Activated T-cell treated with anti-CD3 and anti-CD28 coated beads, Interleukin-2, amount 50 U/mL, for 72 hours (primary cell): ENCODE results near the gene UBXN4. TPM values are rescaled to one million over a fixed set of nuclear protein-coding genes. Genes with fewer than 3 reads are reported as not detected.
"Not testable (repeated sequence)": the region's sequence is repeated elsewhere in the genome, so short reads cannot be mapped to it uniquely, and the experiment has no call there.

ENCODE experiments used
- ATAC-seq, 2 donors: fragments of 150-1000 bp; cut with Tn5 transposase; replicated peaks in 1 of 2; 2 replicates each; pipeline ENCODE4 v1.10.0; 2021; ENCODE audit warnings: moderate library complexity in 2 of 2, mild to moderate bottlenecking in 1 of 2
- DNase-seq, 2 donors: peaks; one replicate each; pipeline ENCODE4 v3.0.0; 2021 to 2022; ENCODE audit warnings: mixed read lengths in 1 of 2
- H3K27ac Mint-ChIP-seq: one replicate; pipeline ENCODE4 v1.8.0; 2022; ENCODE audit warnings: mild to moderate bottlenecking, moderate library complexity, mixed read lengths
- H3K27me3 Mint-ChIP-seq: one replicate; pipeline ENCODE4 v1.8.0; 2022; ENCODE audit warnings: low read depth, mixed read lengths
- H3K36me3 Mint-ChIP-seq, 2 donors: one replicate each; pipeline ENCODE4 v1.8.0; 2022; ENCODE audit warnings: mixed read lengths in 2 of 2, mild to moderate bottlenecking in 1 of 2; ENCODE audit not compliant: insufficient read depth in 2 of 2
- H3K4me1 Mint-ChIP-seq: one replicate; pipeline ENCODE4 v1.8.0; 2022; ENCODE audit warnings: low read depth, mixed read lengths
- H3K4me3 Mint-ChIP-seq, 2 donors: one replicate each; pipeline ENCODE4 v1.8.0; 2022; ENCODE audit warnings: mild to moderate bottlenecking in 2 of 2, mixed read lengths in 2 of 2, moderate library complexity in 2 of 2
- H3K9me3 Mint-ChIP-seq, 2 donors: one replicate each; pipeline ENCODE4 v1.8.0; 2022; ENCODE audit warnings: mixed read lengths in 2 of 2
- total RNA-seq, 2 donors: library from RNA; stranded (reverse); gene quantifications; one replicate each; pipeline ENCODE4 v1.2.3, GENCODE V29; 2022

The UBXN4 gene
- total RNA-seq, 2 donors from 2014 or later = 150 to 173 TPM

DNA sequence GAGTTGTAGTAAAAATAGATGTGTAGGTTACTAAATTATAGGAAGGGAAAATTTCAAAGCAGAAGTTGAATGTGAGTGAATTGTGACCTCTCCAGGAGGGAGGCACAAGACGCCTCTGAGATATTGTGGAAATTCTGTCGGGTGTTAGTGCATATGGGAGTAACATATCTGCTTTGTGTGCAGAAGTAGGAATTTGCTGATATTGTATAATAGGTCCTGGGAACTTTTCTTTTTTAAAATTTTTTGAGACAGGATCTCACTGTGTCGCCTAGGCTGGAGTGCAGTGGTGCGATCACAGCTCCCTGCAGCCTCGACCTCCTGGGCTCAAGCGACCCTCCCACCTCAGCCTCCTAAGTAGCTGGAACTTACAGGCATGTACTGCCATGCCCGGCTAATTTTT is 34.7 kb downstream of the UBXN4 start:
- peaks cover 10% of the 10 kb centered on the region for H3K4me1 Mint-ChIP-seq
- no peaks in the 10 kb centered on the region for H3K27me3 Mint-ChIP-seq
- DNase-seq (no peak), ATAC-seq (no peak)
- H3K27ac Mint-ChIP-seq = no peak overlapping the region
- H3K9me3 Mint-ChIP-seq = no peaks in the 10 kb centered on the region
- no peak overlapping the region for H3K4me3 Mint-ChIP-seq
- peaks cover 9 to 50% of the 10 kb centered on the region in 2 donors for H3K36me3 Mint-ChIP-seq

- Mint-ChIP-seq H3K27me3 (no peaks in the 10 kb centered on the region), H3K27ac (no peak overlapping the region), H3K4me3 (no peak overlapping the region), H3K9me3 (no peaks in the 10 kb centered on the region), H3K36me3 (peaks cover 11 to 41% of the 10 kb centered on the region in 2 donors), H3K4me1 (no peaks in the 10 kb centered on the region)
- DNase-seq = no peak
- no peak for ATAC-seq
Measured at GRCh38 chr2:135782231-135782630, 40.6 kb downstream of the UBXN4 start.

GRCh38 chr2:135783439-135783838 is 41.8 kb downstream of the UBXN4 start:
- Mint-ChIP-seq H3K27ac (no peak overlapping the region), H3K4me3 (no peak overlapping the region), H3K4me1 (no peaks in the 10 kb centered on the region), H3K27me3 (no peaks in the 10 kb centered on the region), H3K36me3 (peaks cover 9 to 35% of the 10 kb centered on the region in 2 donors), H3K9me3 (no peaks in the 10 kb centered on the region)
- DNase-seq (no peak), ATAC-seq (no peak)

DNA sequence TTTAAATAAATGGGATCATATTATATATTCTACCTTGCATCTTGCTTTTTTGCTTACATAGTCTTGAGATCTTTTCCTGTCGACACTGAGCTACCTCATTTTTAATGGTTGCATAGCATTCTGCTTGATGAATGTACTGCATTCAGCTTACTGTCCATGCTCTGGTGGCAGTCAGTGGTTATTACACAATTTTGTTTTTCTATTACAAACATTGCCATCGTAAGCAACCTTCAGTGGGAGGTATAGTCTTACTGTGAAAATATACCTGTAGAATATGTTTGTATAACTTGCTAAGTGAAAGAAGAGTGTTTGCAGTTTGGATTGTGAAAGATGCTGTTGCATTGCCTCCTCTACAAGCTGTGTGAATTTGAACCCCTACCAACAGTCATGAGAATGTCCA is 43.4 kb downstream of the UBXN4 start:
- Mint-ChIP-seq H3K4me3 (no peak overlapping the region), H3K27ac (no peak overlapping the region), H3K27me3 (no peaks in the 10 kb centered on the region), H3K9me3 (no peaks in the 10 kb centered on the region), H3K36me3 (peaks cover 9 to 25% of the 10 kb centered on the region in 2 donors), H3K4me1 (no peaks in the 10 kb centered on the region)
- ATAC-seq = no peak
- no peak for DNase-seq

- Mint-ChIP-seq H3K4me1 (peaks cover 7% of the 10 kb centered on the region), H3K27me3 (no peaks in the 10 kb centered on the region), H3K36me3 (peaks cover 6 to 15% of the 10 kb centered on the region in 2 donors), H3K4me3 (no peak overlapping the region), H3K27ac (no peak overlapping the region), H3K9me3 (no peaks in the 10 kb centered on the region)
- ATAC-seq (no peak), DNase-seq (no peak)
Measured at GRCh38 chr2:135786823-135787222, 45.2 kb downstream of the UBXN4 start.

- no peaks in the 10 kb centered on the region for H3K27me3 Mint-ChIP-seq
- no peak overlapping the region for H3K27ac Mint-ChIP-seq
- H3K4me1 Mint-ChIP-seq = peaks cover 34% of the 10 kb centered on the region
- ATAC-seq = no peak
- H3K36me3 Mint-ChIP-seq = peaks cover 2 to 6% of the 10 kb centered on the region in 2 donors
- H3K4me3 Mint-ChIP-seq = no peak overlapping the region
- DNase-seq = no peak
- H3K9me3 Mint-ChIP-seq = no peaks in the 10 kb centered on the region
Measured at GRCh38 chr2:135790423-135790822, 48.8 kb downstream of the UBXN4 start.

- Mint-ChIP-seq H3K4me1 (peaks cover 44% of the 10 kb centered on the region), H3K9me3 (no peaks in the 10 kb centered on the region), H3K4me3 (peak overlapping the region in 1 of 2 donors; percentile 50), H3K36me3 (no peaks in the 10 kb centered on the region), H3K27me3 (no peaks in the 10 kb centered on the region), H3K27ac (no peak overlapping the region)
- DNase-seq = no peak
- ATAC-seq = no peak
Measured at GRCh38 chr2:135791418-135792190, 49.9 kb downstream of the UBXN4 start.

DNA sequence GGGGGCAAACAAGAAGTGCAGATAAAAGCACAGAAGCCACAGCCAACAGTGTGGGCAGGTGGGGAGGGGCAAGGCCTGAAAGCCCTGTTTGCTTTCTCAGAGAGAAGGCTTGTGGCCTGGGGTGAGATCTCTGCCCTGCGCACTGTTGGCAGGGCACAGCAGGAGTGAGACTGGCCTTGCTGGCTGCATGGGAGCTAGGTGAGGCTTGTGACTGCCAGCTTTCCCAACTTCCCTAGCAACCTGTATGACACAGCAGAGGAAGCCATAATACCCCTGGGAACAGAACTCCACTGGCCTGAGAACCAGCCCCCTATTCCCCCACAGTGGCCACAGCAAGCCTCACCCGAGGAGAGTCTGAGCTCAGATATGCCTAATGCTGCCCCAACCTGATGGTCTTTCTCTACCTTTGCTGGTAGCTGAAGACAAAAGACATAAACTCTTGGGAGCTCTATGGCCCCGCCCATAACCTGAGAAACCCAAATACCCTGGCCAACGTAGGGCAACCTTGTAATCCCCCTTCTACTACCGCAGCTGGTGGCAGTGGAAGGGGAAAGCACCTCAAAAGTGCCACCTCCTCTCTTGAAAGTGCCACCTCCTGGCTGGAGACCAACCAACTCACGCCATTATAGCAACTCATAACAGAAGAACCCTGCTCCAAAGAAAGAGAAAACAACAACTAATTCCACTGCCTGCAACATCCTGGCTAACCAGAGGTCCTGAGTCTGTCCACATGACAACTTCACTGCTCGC is 50.9 kb downstream of the UBXN4 start:
- Mint-ChIP-seq H3K27ac (no peak overlapping the region), H3K4me3 (peak overlapping the region in 1 of 2 donors; percentile 50), H3K9me3 (no peaks in the 10 kb centered on the region), H3K4me1 (peaks cover 48% of the 10 kb centered on the region), H3K27me3 (no peaks in the 10 kb centered on the region), H3K36me3 (no peaks in the 10 kb centered on the region)
- DNase-seq (peak; percentile 30 to 54), ATAC-seq (peak; percentile 68 to 70)

DNA sequence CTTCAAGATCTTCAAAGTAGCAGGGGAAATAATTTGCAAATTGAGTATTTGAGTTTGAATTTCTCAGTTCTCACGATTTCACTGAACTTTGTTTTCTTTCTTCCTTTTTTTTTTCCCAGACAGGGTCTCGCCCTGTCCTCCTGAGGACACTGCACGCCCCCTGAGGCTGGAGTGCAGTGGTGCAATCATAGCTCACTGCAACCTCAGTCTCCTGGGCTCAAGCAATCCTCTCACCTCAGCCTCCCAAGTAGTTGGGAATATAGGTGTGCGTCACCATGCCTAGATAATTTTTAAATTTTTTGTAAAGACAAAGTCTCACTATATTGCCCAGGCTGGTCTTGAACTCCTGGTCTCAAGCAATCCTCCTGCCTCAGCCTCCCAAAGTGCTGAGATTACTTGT is 54.0 kb downstream of the UBXN4 start:
- not testable (repeated sequence) for H3K4me3 Mint-ChIP-seq, H3K27me3 Mint-ChIP-seq, H3K9me3 Mint-ChIP-seq, ATAC-seq, DNase-seq
- Mint-ChIP-seq H3K4me1 (peaks cover 51% of the 10 kb centered on the region), H3K36me3 (peaks cover 2 to 17% of the 10 kb centered on the region in 2 donors), H3K27ac (peak overlapping the region; percentile 52)

DNA sequence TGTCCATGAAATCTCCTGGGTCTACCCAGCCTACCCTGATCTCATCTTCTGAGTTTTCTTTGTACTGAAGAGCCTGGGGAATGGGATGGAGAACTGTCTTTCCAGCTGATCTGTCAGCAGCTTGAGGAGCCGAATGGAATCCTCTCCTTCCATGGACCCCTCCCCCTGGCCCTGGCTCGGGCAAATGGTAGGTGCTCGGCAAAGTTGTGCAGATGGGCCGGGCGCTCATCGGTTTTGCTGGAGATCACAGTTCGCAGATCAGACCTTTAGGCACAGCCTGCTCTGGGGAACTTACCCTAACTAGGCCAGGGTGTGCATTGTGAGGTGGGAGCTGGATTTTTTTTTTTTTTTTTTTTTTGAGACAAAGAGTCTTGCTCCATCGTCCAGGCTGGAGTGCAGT is 55.0 kb downstream of the UBXN4 start:
- no peaks in the 10 kb centered on the region for H3K27me3 Mint-ChIP-seq
- no peak for ATAC-seq

DNA sequence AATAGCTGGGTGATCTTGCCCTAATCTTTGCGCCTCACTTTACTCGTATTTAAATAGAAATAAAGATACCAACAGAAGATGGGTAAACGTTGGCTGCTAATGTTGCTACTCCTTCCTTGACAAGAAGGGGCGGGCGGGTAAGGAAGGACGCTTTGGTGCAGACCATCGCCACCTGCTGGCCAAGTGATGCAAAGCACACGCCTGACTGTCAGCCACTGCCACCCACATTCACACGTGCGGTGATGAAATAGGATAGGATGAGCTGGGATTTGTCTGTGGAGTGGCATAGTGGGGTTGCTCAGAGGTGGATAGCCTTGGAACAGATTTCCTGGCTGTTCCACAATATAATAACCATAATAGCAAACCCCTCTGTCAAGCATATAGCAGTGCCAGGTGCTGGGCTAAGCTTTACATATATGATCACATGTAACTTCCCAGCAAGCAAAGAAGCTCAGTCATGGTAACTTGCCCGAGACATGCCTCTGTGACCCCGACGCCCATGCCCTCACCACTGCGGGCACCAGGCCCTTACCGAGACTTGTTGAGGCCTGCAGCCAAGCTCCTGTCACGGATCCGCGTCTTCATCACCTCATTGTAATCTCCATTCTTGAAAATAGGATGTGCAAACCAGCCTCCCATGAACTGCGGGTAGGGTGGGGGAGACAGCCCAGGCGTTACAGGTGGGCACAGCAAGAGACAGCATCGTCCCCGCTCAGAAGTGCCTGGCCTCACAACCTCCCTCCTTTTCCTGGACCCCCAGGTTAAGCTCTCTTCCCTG is 56.0 kb downstream of the UBXN4 start:
- DNase-seq (peak; percentile 78 to 82), ATAC-seq (peak; percentile 59 to 67)
- Mint-ChIP-seq H3K36me3 (peaks cover 8 to 27% of the 10 kb centered on the region in 2 donors), H3K27me3 (no peaks in the 10 kb centered on the region), H3K4me3 (no peak overlapping the region), H3K4me1 (peaks cover 35% of the 10 kb centered on the region), H3K27ac (no peak overlapping the region), H3K9me3 (peaks cover 9 to 12% of the 10 kb centered on the region in 2 donors)

More for the DNA sequence above, 55.0 kb downstream of the UBXN4 start:
- Mint-ChIP-seq H3K4me1 (peaks cover 46% of the 10 kb centered on the region), H3K36me3 (peaks cover 8 to 21% of the 10 kb centered on the region in 2 donors), H3K27ac (no peak overlapping the region), H3K9me3 (peaks cover 7 to 10% of the 10 kb centered on the region in 2 donors), H3K4me3 (no peak overlapping the region)
- DNase-seq = no peak

DNA sequence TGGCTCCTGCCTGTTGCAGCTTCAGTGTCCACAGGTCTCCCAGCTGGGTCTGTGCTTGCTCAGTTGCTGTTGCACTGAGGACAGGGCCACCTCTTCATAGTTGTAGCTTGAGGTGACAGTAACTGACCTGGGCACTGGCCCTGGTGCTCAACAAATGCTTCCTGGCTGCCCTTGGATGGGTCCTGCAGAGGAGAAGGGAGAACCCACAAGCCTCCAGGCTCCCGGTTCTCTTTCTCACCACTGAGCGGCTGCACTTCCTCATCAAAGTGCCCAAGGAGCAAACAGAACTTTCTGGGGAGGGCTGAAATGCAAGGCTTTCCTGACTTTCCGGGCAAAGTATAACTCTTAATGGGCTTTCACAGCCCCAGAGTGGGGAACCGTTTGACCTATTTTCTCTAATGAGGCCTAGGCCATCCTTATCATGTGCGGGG is 56.6 kb downstream of the UBXN4 start:
- no peak overlapping the region for H3K4me3 Mint-ChIP-seq
- no peak overlapping the region for H3K27ac Mint-ChIP-seq
- peaks cover 8 to 27% of the 10 kb centered on the region in 2 donors for H3K36me3 Mint-ChIP-seq

DNA sequence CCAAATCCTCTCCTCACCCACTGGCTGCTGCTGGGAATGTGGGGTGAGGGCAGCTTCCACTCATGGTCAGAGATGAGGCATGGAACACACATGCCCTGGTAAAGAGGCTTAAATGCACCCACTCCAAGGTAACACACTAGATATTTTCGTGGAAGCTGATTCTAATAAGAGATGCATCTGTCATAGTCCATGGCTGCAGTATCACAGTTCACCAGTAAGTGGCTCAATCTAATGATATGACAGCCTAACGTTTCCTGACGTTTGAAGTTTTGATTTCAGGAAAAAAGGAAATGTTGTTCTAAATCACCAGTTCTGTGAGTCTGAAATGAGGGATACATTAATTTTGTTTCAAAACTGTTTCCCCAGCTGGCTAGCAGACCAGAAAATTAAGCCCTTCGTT is 57.1 kb downstream of the UBXN4 start:
- H3K36me3 Mint-ChIP-seq = peaks cover 8 to 27% of the 10 kb centered on the region in 2 donors
- peaks cover 26% of the 10 kb centered on the region for H3K4me1 Mint-ChIP-seq
- no peak overlapping the region for H3K27ac Mint-ChIP-seq
- H3K9me3 Mint-ChIP-seq = peaks cover 9 to 12% of the 10 kb centered on the region in 2 donors
- DNase-seq (no peak), ATAC-seq (no peak)
- no peak overlapping the region for H3K4me3 Mint-ChIP-seq
- no peaks in the 10 kb centered on the region for H3K27me3 Mint-ChIP-seq

More for the DNA sequence above, 56.6 kb downstream of the UBXN4 start:
- DNase-seq (no peak), ATAC-seq (no peak)
- Mint-ChIP-seq H3K4me1 (peaks cover 29% of the 10 kb centered on the region), H3K27me3 (no peaks in the 10 kb centered on the region), H3K9me3 (peaks cover 9 to 12% of the 10 kb centered on the region in 2 donors)
